ENCODE data around the gene NR3C1.

GRCh38 chr5:143395638-143396352 lies 7.7 kb downstream of the NR3C1 start:
- no peak for TF ChIP-seq CTCF (IDR thresholded peaks at IDR 0.05)
- TF ChIP-seq EZH2 (IDR thresholded peaks at IDR 0.05) = no peak

Data from neural progenitor cell (in vitro differentiated cells).